ENCODE measurements around the gene MYO3B.

Gene MYO3B

DNA sequence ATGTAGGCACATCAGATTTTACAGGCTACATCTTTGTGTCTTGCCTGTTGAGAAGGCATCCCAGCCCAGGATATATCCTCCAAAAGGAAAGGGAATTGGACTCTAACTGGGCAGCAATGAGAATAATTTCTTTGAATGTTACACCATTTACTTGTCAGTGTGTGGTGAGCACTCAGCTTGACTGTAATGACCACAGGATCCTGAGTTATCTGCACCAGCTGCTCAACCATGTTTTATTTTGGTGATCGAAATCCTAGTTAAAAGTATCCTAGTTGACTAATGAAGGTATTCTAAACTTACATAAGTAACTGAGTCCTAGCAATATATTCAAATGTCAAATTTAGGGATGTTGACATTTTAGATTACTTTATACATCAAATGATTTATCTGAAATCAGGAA is 123.0 kb downstream of the MYO3B start:
- no peak for DNase-seq (ENCODE audit: low read depth)

DNA sequence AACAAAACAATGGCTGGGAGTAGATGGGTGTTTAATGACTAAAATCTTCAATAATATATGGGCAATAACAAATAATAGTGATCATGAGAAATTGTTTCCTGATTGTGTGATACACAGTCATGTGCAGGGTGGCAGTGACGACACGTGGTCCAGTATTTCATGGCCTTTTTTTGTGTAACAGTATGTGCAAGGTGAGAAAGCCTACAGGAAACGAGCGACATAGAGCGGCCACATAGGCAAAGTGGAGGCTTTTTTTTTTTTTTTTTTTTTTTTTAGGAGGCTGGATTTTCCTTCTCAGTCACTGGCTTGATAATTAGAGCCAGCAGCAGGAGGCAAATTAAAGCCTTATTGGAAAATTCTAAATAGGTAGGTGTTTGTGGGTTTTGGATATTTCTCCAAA is 123.7 kb downstream of the MYO3B start:
- DNase-seq (ENCODE audit: low read depth): no peak

DNA sequence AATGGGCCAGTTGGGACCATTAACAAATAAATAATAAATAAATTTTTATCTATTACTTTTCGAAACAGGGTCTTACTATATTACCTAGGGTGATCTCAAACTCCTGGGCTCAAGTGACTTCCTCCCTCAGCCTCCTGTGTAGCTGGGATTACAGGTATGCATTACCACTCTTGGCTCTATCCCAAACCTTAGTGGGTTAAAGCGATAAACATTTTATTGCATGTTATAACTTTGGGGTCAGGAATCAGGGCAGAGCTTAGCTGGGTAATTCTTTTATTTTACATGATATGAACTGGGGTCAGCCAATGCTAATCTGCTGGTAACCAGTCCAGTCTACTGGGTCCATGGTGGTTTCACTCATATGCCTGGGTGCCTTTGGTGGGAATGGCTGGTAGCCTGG is 127.8 kb downstream of the MYO3B start:
- no peak for DNase-seq (ENCODE audit: low read depth)

DNA sequence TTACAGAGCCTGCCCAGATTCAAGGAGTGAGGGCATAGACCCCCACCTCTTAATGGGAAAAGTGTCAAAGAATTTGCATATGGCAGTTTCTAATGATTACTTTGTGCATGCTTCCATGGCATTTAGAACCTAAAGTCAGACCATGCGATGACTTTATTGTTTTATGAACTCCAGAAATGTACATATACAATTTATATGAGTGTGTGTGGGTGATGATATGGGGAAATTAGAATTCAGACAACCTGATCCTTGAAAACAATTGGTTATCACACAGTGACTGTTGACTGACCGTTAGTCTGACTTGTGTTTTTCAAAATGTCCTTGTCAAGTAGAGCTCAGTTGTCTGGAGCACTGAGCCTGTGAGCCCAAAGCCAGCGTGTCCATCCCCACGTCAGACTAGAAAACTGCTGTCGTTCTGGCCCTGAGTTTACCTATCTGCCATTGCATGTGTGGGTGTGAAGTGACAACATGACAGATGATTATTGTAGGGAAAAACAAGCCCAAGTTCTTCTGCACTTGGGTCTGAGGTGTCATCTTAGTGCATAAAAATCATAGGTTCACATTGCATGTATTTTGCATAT is 128.4 kb downstream of the MYO3B start:
- DNase-seq (ENCODE audit: low read depth): no peak

DNA sequence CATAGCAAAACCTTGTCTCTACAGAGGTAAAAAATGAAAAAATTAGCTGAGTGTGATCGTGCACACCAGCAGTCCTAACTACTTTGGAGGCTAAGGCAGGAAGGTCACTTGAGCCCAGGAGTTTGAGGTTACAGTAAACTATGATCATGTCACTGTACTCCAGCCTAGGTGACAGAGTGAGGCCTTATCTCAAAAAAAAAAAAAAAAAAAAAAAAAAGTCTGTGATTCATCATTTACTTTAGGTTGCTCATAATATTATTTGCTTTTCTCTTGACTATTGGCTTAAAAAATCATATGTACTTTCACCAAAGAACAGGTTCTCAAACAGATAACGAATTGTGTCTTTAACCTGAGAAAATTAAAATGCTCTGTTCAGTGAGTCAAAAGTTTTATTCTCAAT is 129.1 kb downstream of the MYO3B start:
- DNase-seq (ENCODE audit: low read depth): no peak

DNA sequence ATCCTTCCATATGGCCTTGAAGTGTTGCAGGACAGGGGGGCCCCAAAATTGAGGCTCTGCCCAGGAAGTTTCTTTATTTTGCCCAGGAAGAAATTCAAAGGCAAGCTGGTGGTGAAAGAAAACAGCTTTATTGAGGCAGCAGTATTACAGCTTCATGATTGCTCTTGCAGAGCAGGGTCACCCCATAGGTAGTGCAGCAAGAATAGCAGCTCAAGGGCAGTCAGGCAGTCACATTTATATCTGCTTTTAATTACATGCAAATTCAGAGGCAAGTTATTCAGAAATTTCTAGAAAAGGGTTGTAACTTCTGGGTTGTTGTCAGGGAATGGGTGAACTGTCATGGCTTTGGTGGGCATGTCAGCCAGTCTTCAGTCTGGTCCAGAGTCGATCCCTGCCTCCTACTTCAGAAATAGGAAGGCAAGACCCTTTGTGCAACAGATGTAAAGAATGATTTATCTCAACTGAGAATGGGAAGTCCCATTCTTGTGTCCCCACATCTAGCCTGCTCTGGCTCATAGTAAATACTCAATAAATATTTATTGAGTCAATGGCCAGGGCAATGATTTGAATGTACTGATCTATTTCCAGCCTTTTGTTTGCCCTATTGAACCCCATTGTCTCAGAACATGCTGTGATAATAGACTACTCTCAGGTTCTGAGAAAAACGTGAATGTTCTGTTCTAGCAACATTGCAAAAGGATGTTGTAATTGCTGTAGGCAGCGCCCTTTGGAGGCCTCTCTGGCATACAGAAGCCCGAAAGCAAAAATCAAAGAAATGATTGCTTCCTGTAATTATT is 129.8 kb downstream of the MYO3B start:
- DNase-seq (ENCODE audit: low read depth): no peak

DNA sequence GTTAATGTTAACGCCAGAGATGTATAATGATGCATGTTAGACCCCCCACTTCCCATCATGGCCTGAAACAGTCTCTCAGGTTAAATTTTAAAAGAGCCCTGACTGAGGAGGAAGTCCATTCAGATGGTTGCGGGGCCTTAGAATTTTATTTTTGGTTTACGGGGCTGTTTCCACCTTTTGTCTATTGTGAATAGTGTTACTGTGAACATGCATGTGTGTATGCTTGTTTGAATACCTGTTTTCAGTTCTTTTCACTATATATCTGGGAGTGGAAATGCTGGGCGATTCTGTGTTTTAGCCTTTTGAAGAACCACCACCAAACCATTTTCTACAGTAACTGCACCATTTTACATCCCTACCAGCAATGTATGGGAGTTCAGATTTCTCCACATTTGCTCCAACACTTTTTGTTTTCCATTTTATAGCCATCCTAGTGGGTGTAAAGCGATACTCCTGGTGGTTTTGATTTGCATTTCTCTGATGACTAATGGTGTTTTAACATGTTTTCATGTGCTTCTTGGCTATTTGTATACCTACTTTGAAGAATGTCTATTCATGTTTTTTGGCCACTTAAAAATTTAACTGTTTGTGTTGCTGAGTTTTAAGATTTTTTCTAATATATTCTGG is 133.0 kb downstream of the MYO3B start:
- DNase-seq (ENCODE audit: low read depth): no peak

DNA sequence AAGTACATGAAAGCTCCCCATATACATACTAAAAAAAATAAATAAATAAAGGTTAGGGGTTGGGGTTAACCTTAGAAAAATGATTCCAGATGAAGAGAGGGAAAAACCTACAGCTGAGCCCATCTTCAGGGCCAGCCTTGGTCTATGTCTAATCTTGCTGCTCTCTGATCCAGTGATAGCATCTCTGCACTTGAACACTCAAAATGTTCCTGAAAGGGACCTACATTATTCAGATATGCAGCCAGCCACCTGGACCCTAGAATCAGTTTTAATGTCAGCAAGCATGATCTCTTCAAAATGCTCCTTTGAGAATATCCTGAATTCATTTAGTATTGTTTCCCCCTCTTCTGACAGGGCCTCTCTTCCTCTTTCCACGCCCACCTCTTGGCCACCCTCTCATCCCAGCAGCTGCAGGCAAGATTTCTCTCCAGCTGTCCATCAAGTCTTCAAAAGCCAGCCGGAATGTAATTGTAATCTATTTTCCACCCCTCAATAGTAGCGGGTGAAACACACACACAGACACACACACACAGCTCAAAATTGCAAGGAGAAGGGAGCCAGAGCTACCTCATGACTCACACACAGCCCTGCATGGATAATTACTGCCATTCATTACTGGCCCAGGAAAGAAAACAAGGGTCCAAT is 135.5 kb downstream of the MYO3B start:
- no peak for DNase-seq (ENCODE audit: low read depth)

DNA sequence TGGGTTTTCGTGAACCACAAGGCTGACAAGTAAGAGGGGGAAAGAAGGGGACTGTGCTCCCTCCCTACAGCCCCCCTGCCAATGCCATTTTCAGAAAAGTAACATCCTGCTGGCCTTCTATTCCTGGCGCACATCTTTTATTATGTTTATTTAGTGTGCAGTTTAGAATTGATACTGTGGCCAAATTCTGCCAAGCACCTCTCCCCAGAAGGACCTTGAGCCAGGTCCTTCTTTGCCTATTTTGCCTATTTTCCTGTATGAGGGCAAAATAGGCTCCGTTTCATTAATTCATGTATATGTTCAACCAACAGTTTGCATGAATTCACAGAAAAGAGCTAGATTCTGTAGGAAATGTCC is 136.0 kb downstream of the MYO3B start:
- DNase-seq (ENCODE audit: low read depth): no peak

DNA sequence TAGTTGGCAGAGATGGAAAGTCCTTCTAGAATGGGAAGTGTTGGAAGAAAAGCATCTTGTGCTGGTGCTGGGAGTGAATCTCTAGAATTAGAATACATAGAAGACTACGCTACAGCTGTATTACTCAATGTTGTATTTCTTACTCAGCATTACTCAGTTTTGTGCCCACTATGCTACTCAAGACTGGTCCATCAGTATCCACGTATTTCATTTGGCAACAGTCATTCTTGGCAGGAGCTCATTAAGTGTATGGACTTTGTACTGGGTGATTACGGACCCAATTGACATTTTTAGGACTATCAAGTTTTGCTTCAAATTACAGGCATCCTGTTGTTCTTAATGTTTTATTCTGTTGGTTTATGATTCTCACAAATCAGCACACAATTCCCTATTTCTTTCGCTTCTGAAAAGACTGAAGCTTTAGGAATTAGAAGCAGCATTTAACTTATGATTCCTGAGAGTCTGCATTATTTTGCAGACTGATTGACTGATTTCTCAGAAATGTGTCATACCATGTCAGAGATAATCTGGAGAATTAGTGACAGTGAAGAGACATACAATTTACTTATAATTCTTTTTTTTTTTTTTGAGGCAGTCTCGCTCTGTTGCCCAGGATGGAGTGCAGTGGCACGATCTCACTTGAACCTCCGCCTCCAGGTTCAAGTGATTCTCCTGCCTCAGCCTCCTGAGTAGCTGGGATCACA is 136.9 kb downstream of the MYO3B start:
- no peak for DNase-seq (ENCODE audit: low read depth)

DNA sequence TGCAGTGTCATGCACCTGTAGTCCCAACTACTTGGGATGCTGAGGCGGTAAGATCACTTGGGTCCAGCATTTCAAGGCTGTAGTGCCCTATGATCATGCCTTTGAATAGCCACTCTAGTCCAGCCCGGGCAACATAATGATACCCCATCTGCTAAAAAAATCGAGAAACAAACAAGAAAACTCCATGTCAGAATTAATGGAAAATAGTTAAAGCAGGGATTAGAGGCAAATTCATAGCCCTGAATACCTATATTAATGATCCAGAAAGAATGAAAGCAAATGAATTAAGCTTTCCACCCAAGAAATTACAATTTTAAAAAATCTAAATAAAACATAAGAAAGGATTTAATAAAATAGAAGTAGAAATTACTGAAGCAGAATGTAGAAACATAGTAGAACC is 143.0 kb downstream of the MYO3B start:
- DNase-seq (ENCODE audit: low read depth): no peak

DNA sequence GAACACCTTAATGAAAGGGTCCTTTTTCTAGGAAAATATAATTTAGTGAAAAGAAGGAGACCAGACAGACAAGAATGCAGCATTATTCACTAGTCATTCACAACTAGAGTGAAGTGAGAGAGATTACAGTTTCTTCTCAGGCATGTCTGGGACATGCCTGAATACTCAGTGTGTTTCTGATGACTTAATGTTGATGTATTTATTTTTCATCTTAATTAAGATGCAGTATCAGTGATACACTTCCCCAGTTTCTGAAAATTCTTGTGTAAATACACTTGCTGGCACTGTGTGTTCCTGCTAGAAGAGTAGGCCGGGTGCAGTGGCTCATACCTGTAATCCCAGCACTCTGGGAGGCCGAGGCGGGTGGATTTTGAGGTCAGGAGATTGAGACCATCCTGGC is 143.6 kb downstream of the MYO3B start:
- no peak for DNase-seq (ENCODE audit: low read depth)

DNA sequence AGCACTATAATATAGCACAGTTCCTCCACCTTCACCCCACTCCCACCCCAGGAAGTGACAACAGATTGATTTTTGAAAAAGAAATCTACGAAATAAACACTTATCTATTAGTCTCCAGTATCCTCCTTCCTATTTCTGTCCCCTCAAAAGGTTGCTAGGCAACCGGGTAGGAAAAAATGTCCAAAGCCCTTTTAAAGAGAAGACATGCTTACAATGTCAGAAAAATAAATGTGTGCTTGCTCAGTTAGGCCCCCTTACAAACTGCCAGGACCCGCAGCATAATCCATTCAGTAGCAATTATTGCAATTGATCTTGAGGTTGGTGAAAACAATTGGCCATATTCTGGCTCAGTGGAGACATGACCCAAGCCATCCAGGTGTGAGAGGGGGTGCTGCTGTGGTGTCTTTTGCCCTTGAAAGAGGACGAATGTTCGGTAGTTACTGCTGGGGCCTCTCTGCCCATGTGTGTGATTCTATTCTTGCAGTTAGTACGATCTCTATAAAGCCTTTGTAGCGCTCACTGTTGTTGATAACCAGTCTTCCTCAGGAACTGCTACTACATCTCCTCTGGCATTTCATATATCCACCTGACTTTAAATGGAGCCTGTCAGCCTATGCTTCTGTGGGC is 144.3 kb downstream of the MYO3B start:
- DNase-seq (ENCODE audit: low read depth): no peak

DNA sequence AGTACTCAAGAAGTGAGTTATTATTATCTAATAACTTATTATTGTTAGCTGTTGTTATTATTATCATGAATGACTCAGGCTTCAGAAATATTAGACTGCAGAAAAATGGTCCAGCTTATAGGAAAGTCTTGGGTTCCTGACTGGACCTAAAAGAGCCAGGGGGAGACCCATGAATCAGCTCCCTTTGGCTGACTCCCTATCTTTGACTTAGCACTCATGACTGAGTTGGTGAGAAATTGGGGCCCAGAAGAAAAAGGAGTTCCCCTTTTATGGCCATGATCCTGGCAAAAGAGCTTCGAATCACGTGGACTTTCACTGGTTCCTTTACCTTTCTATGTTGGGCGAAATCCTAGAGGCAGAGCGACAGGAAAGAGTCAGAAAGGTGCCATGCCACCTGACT is 145.8 kb downstream of the MYO3B start:
- DNase-seq (ENCODE audit: low read depth): no peak

DNA sequence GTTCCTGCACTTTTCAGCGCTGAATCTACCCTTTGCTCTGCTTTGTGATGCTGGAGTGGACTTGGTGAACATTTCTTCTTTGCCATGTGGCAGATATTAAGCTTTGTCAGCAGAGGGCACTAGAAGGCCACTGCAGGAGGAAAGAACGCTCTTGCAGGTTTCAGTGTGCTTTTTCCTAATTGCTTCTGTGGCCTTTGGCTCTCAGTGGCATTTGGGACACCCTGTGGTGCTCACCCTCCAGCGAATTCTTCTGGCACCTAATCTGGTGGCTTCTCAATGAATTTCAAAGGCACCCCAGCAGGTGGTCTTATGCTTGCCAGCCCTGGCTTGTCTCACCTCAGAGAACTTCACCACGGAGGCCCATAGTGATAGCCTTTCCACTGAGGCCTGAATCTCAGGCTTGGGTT is 146.7 kb downstream of the MYO3B start:
- DNase-seq (ENCODE audit: low read depth): no peak

DNA sequence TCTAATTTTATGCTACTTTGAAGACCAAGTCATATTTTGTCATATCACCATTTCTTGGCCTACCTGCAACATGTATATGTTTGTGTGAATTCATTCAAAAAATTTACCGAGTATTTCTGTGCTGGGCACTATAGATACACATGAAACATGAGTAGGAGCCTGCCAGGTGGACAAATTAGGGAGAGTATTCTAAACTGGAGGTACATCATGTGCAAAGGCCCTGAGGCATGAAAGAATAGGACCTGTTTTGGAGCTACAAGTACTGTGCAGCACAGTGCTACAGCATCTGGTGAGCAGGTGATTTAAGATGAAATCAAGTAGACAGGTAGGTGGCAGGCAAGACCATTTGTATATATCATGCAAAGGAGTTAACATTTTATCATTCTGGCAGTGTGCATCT is 152.9 kb downstream of the MYO3B start:
- no peak for DNase-seq (ENCODE audit: low read depth)

DNA sequence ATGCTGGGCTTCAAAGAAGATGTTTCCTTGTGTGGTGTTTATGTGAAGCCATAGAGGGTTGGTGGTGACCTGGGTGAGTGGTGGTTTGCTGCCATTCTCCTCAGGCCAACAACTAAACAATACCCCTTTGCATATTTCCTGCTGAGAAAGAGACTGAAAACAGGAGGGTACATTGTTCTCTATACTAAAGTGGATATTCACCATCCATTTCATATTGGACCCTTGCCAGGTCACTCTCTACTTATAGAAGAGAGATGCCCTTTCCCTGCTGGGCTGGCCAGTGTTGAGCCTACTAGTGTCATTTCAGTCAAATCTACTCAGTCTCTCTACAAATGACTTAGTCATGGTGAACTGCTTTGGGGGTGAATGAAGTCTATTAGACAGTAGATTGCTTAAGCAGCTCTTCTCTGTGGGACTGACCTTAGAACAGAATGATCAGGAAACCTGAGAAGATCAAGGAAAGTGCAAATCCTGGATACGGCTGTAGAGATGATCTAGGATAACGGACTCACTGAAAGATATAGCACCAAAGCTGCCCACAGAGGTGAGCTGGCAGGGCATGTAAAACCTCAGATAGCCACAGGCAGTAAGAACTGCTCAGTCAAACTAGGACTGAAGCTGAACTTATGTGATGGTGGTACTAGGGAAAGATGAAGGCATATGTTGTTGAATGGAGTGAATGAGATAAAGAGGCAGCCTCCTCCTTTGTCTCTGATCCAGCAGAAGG is 154.9 kb downstream of the MYO3B start:
- DNase-seq (ENCODE audit: low read depth): no peak

DNA sequence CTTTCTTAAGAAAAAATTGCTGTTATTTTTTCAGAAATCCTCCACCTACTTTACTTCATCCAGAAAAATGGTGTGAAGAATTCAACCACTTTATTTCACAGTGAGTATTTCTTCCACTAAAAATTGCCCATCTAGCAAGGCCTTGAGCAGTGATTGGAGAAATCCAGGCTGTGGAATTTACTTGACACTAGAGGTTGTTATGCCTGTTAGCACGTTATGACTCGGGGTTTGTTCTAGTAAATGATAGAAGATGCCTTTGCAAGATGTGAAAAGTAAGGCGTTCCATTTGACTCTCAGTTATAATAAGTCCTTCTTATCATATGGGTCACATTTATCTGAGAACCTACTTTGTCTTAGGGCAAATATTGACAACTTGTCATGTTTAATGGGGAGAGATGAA is 157.4 kb downstream of the MYO3B start:
- no peak for DNase-seq (ENCODE audit: low read depth)

DNA sequence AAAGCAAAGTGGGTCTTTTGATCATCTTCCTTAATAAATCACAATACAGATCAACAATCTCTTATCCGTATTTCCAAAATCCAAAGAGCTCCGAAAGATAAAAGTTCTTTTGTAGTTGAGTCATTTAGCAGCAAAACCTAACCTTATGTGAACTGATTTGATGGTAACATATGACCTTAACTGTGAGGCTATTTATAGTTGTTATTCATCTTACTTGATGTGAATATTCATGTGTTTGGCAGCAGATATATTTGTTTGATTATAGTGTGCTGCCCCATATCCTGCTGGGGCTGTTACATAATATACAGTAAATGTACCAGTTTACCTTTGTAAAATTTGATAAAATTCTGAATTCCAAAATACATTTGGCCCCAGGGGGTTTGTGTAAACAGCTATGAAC is 158.5 kb downstream of the MYO3B start:
- no peak for DNase-seq (ENCODE audit: low read depth)

DNA sequence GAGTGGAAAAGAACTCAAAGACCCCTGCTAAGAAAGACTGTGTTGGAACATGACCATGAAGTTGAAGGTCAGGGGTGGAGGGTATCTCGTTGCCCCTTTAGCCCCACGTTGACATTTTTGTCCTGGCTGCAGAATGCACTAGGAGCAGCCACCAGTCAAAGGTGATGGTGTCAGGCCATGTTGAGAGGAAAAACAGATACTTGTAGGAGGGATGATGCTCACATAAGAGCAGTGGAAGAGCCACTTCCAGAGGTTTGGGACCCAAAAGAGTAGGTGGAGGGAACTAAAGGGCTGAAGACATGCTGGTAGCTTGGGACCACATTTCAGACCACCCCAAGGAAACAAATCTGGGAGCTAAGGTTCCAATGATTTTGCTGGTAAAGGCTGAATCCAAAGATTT is 159.0 kb downstream of the MYO3B start:
- DNase-seq (ENCODE audit: low read depth): no peak

DNA sequence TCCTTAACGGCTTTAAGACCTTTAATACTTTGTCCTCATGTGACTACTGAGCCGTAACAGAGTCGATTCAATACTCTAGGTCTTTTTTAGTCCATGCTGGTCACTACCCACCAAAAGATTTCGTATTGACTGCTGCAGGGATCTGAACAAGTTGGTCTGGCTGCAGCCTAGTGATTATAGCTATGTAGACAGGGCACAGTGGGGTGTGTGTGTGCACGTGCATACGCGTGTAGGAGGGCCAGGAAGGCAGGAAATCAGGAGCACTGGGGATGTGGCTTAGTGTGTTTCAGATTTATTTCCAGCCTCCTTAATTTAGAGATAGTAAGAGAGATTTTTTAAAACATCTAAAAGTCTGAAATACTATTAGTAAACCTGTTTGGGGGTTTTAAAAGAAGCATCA is 161.4 kb downstream of the MYO3B start:
- no peak for DNase-seq (ENCODE audit: low read depth)
